ENCODE measurements around the gene RFX6. TPM values are rescaled to one million over a fixed set of nuclear protein-coding genes. Genes with fewer than 3 reads are reported as not detected.
A peak's percentile ranks its signal among the peaks of the same experiment; 100 is the strongest.
"Not testable (repeated sequence)": the region's sequence is repeated elsewhere in the genome, so short reads cannot be mapped to it uniquely, and the experiment has no call there.

RFX6 gene
- polyA plus RNA-seq (ENCODE audit: insufficient read length in 3 of 3) = under 1 TPM in 1 of 3 donors, not detected in 2; 0.07 TPM

GRCh38 chr6:116876635-116877611, at the start of gene RFX6:
TSS of gene RFX6 (plus strand) at chr6:116877242. CDS start at chr6:116877276, 34 bp downstream.
- DNase-seq (ENCODE audit: low read depth in 3 of 3, low spot score in 2 of 3) = no peak

GRCh38 chr6:116827561-116828240, 49.3 kb upstream of the RFX6 start:
- no peak for DNase-seq (ENCODE audit: low read depth in 3 of 3, low spot score in 2 of 3)

- no peak for DNase-seq (ENCODE audit: low read depth in 3 of 3, low spot score in 2 of 3)
Observed at GRCh38 chr6:116828983-116829382, 48.1 kb upstream of the RFX6 start, which contains the start of gene GPRC6A. TSS of gene GPRC6A (minus strand) at chr6:116829083. CDS start at chr6:116829013, 70 bp downstream.

- DNase-seq (ENCODE audit: low read depth in 3 of 3, low spot score in 2 of 3) = not testable (repeated sequence)
Observed at GRCh38 chr6:116834526-116834925, 42.5 kb upstream of the RFX6 start.

- no peak for DNase-seq (ENCODE audit: low read depth in 3 of 3, low spot score in 2 of 3)
Observed at GRCh38 chr6:116836606-116837342, 40.3 kb upstream of the RFX6 start.

GRCh38 chr6:116840091-116840490, 37.0 kb upstream of the RFX6 start:
- no peak for DNase-seq (ENCODE audit: low read depth in 3 of 3, low spot score in 2 of 3)

- DNase-seq (ENCODE audit: low read depth in 3 of 3, low spot score in 2 of 3) = peak in 1 of 3 donors; percentile 5
Observed at GRCh38 chr6:116842459-116842858, 34.6 kb upstream of the RFX6 start.

GRCh38 chr6:116847227-116847626, 29.8 kb upstream of the RFX6 start:
- DNase-seq (ENCODE audit: low read depth in 3 of 3, low spot score in 2 of 3) = peak in 1 of 3 donors; percentile 13

- DNase-seq (ENCODE audit: low read depth in 3 of 3, low spot score in 2 of 3) = no peak
Observed at GRCh38 chr6:116858060-116858459, 19.0 kb upstream of the RFX6 start.

- DNase-seq (ENCODE audit: low read depth in 3 of 3, low spot score in 2 of 3) = no peak
Observed at GRCh38 chr6:116859264-116859663, 17.8 kb upstream of the RFX6 start.

GRCh38 chr6:116866281-116866871, 10.7 kb upstream of the RFX6 start:
- DNase-seq (ENCODE audit: low read depth in 3 of 3, low spot score in 2 of 3) = no peak

GRCh38 chr6:116872771-116873170, 4.3 kb upstream of the RFX6 start:
- DNase-seq (ENCODE audit: low read depth in 3 of 3, low spot score in 2 of 3) = no peak

GRCh38 chr6:116876107-116876506, 935 bp upstream of the RFX6 start:
- no peak for DNase-seq (ENCODE audit: low read depth in 3 of 3, low spot score in 2 of 3)

- peak in 1 of 3 donors; percentile 6 for DNase-seq (ENCODE audit: low read depth in 3 of 3, low spot score in 2 of 3)
Observed at GRCh38 chr6:116877743-116878142, 701 bp downstream of the RFX6 start.

- no peak for DNase-seq (ENCODE audit: low read depth in 3 of 3, low spot score in 2 of 3)
Observed at GRCh38 chr6:116881236-116881635, 4.2 kb downstream of the RFX6 start.

- DNase-seq (ENCODE audit: low read depth in 3 of 3, low spot score in 2 of 3) = no peak
Observed at GRCh38 chr6:116883005-116883404, 6.0 kb downstream of the RFX6 start.

- no peak for DNase-seq (ENCODE audit: low read depth in 3 of 3, low spot score in 2 of 3)
Observed at GRCh38 chr6:116884530-116884929, 7.5 kb downstream of the RFX6 start.

- no peak for DNase-seq (ENCODE audit: low read depth in 3 of 3, low spot score in 2 of 3)
Observed at GRCh38 chr6:116887168-116887567, 10.1 kb downstream of the RFX6 start.

- DNase-seq (ENCODE audit: low read depth in 3 of 3, low spot score in 2 of 3) = no peak
Observed at GRCh38 chr6:116887894-116888293, 10.9 kb downstream of the RFX6 start.

GRCh38 chr6:116888732-116889360, 11.8 kb downstream of the RFX6 start:
- no peak for DNase-seq (ENCODE audit: low read depth in 3 of 3, low spot score in 2 of 3)

All from right renal cortex interstitium (tissue), 3 donors.